Stimulated activated CD8-positive, alpha-beta memory T cell treated with anti-CD3 and anti-CD28 coated beads, Interleukin-2, amount 100 ng/mL, for 48 hours (primary cell): ENCODE measurements around the gene VSIR.

ENCODE experiments used
- DNase-seq, 2 donors: peaks; one replicate each; pipeline ENCODE4 v3.0.0-alpha.2; 2020; ENCODE audit warnings: low read depth in 2 of 2

The VSIR gene

GRCh38 chr10:71763352-71764127 lies 9.8 kb downstream of the VSIR start:
- no peak for DNase-seq

DNA sequence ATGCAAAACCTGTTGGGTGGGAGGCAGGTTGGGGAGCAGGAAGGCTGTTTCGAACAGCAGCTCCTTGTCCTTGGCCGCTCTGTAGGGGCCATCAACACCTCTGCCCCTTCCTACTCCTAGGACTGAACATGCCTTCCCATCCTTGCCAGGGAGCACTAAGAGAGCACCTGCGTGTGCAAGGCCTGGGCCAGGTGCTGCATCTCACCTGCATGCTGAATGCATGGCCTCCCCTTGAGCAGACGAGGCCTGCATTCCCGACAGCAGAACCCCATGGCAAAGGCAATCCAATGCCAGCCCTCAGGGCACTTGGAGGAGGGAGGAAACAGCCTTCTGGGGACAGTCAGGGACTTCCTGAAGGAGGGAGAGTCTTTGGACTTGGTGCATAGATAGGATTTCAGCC lies 11.0 kb downstream of the VSIR start:
- no peak for DNase-seq

DNA sequence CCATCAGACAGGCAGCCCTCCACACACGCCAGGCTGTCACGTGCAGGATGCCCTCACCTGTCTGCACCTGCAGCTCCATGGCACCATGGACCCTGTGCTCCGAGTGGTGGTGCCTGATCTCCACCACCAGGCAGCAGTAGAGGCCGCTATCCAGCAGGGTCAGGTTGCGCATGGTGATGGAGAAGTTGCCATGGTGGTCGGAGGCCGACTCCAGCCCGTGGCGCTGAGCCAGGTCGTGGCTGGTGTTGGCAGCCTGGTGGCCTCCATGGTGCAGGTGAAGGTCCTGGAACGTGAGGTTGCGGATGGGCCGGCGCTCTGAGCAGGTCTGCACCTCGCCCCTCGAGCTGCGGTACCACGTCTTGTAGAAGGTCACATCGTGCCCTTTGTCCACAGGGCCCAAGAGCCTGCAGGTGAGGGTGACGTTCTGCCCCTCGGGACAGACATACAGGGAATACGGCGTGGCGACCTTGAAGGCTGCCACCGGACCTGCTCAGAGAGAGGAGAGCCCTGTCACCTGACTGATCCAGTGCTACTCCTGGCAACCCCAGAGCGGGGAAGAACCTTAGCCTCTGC lies 11.7 kb downstream of the VSIR start:
- no peak for DNase-seq

DNA sequence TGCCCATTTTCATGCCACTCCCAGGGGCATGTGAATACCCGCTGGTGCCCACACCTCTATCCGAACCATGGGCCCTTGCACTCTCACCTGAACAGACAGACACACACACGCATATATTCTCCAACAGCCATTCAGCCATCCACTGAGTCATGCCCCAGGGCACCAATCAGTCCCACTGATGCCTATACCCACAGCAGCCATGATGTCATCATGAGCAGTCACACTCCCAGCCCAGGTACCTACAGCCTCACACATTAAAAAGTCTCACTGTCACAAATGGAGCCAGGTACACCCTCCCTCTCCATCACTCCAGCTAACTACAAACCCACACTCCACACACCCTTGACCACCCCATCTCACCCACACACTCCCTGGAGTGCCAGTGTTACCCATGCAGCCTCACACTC lies 12.2 kb downstream of the VSIR start:
- no peak for DNase-seq

GRCh38 chr10:71757399-71757922 lies 15.9 kb downstream of the VSIR start:
- DNase-seq: no peak

GRCh38 chr10:71756311-71757191 lies 16.8 kb downstream of the VSIR start:
- no peak for DNase-seq

DNA sequence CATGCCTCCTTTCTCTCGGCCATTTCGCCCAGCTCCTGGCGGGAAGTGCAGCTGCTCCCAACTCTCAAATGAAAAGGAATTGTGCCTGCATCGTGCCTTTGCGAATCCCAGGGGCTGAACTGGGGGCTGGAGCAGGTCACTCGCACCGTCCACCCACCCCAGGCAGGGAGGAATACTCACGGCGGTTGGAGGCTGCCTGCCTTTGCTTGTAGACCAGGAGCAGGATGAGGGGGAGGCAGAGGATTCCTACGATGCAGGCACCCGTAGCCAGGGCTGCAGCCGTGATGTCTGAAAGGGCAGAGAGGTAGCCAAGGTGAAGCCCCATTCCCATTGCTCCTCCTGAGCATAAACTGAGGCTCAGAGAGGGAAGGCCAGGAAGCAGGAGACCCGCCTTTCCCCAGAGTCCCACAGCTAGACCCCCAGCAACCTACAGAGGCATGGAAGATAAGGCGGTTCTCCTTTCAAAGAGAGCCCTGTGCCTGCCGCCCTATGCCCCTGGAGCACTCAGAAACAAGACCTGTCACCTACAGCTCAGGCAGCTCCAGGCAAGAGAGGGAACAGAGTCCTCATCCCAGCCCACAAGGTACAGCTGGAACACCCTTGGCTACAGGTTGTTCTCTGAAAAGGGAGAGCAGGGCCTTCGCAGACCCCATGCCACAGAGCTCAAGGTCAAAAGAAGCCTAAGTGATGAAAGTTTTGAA lies 18.0 kb downstream of the VSIR start:
- no peak for DNase-seq

GRCh38 chr10:71754562-71754961 lies 18.8 kb downstream of the VSIR start:
- no peak for DNase-seq

DNA sequence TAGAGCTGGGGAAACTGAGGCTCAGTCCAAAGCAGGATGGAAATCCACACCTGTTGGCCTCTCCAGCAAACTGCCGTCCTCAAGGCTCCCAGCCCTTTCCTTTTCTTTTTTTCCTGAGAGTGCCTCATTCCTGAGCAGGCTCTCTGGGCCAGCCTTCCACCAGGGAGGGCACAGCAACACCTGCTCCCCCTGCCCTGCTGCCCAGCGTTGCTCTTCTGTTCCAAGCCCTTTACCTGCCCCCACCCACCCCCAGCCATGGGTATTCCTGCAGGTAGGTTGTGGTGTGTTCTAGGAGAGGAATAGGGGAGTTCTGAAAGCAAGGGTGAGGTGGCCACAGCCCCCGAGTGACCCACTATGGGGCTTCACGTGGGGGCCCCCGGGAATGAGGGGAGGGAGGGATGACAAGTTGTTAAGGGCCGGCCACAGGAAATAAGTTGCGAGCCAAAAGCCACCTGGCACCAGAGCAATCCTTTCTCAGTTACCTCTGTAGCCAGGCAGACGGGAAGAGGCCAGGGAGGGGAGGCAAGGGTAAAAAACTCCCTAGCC lies 19.3 kb downstream of the VSIR start:
- no peak for DNase-seq

GRCh38 chr10:71753091-71753959 lies 20.0 kb downstream of the VSIR start:
- no peak for DNase-seq

GRCh38 chr10:71752391-71753090 lies 20.8 kb downstream of the VSIR start:
- DNase-seq: no peak

GRCh38 chr10:71751515-71752224 lies 21.6 kb downstream of the VSIR start:
- no peak for DNase-seq

DNA sequence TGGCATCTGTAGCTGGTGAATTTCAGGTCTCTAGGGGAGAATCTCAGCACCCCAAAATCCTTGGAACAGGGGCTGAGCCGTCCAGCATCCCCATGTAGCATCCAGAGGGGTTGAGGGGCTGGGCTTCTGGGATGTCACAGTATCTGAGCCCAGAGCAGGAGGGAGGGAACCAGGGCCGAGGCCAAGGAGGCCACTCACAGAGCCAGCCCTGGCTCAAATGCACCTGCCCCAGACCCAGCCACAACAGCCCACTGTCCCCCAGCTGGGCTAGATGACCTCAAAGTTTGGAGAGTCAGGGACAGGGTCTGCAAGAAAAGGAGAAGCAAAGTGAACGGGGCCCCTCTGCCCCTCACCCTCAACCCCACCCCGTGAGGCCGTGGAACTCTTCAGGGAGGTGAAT lies 22.3 kb downstream of the VSIR start:
- no peak for DNase-seq

- DNase-seq: no peak
Observed at GRCh38 chr10:71750124-71750841, 23.0 kb downstream of the VSIR start.

DNA sequence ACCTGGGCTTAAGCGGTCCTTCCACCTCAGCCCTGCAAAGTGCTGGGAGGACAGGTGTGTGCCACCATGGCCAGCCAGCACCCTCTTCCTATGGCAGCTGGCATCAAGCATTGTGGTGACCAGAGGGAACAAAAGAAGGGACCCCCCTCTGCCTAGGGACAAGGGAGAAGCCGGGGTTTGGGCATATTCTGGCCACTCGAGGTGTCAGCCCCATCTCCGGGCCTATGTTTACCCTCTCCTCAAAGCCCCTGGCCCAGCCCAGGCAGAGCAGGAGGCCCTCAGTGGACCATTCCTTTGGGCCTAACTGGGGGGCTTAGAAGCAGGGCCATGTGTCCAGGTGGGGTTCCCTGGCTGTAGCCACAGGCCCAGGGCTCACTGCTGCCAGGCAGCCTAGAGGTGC lies 23.9 kb downstream of the VSIR start:
- no peak for DNase-seq

DNA sequence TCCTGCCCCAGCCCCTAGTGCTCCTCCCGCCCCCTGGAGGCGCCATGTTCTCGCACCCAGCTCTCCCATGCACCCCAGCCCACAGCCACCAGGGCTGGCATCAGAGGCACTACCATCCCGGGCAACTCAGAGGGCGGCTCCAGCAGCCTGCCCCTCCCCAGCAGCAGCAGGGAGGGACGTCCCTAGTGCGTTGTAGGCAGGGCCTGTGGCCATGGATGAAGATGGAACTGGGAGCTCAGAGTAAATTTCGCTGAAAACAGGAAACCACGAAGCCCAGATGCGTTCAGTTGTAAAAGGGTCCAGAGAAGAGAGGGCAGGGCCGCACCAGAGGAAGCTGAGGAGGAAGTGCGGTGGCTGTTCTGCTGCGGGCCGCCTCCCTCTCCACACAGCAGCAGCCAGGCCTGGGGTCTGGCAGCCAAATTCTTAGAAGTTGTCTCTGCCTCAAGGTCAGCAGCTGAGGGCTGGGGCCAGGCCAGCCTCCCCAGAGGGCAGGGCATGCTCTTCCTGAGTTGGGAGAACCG lies 24.6 kb downstream of the VSIR start:
- DNase-seq: peak in 1 of 2 donors; percentile 67

DNA sequence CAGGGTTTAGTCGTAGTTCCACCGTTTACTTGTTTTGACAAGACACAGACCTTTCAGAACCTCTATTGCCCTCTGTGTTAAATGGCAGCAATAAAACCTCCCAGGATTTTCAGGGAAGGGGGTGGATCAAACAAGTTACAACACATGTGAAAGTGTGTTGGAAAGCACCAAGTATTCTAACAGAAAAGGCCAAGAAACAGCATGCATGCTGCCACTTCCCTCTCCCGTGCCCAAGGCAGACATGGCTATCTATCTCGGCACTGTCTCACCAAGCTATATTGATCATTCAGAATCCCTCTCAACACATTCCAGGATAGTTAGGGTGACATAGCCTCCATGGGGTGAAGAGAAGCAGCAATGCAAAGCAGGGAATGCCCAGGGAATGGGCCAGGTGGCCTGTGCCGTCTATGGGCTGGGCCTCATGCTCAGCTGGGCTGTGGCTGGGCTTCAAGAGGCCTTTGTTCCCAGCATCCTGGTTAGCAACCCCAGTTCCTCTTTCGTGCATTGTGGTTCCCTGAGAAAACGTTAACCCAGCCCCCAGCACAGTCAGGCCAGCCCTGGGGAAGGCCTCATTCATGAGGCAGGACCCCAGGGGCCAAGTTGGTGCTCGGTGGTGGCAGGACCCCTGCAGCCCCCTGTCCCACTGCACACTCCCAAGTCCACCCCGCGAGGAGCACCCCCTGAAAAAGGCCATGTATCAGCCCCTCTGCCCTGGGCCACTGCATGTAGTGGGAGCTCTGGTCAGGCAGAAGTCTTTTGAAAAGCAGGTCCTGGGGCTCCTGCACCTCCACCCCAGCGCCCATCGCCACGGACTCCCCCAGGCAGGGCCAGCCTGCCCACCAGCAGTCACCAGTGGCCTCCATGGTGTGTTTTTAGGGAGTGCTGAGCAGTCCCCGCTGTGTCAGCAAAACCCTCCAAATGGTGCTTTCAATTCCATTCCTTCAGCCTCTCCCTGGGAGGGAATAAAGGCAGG lies 25.5 kb downstream of the VSIR start:
- DNase-seq: no peak
